Fibroblast of villous mesenchyme (primary cell): Measurements from ENCODE around the gene CXXC5. TPM values are rescaled to one million over a fixed set of nuclear protein-coding genes. Genes with fewer than 3 reads are reported as not detected.

Source experiments
- DNase-seq: peaks from one replicate; pipeline ENCODE4 v3.0.0-alpha.2; 2010; ENCODE audit warnings: low read depth
- H3K4me3 ChIP-seq: 2 replicates; pipeline ENCODE4 v1.5.1; 2011; ENCODE audit warnings: low read depth, mild to moderate bottlenecking, low read length
- total RNA-seq: library from RNA; depleted of rRNA; stranded (reverse); fragments of >200 nt; gene quantifications from 2 replicates; pipeline ENCODE4 v1.2.3, GENCODE V29; 2012
- TF ChIP-seq, protein P1 (sequence below): IDR thresholded peaks from 2 replicates; pipeline ENCODE4 v1.5.1; 2012; ENCODE audit warnings: low read depth, mild to moderate bottlenecking, low read length; ENCODE audit not compliant: insufficient read depth

Gene CXXC5
- total RNA-seq, 1 donor, result 79.5 TPM

GRCh38 chr5:139671096-139671841 is 23.1 kb downstream of the CXXC5 start:
- DNase-seq, result no peak
- TF ChIP-seq, protein P1, sequence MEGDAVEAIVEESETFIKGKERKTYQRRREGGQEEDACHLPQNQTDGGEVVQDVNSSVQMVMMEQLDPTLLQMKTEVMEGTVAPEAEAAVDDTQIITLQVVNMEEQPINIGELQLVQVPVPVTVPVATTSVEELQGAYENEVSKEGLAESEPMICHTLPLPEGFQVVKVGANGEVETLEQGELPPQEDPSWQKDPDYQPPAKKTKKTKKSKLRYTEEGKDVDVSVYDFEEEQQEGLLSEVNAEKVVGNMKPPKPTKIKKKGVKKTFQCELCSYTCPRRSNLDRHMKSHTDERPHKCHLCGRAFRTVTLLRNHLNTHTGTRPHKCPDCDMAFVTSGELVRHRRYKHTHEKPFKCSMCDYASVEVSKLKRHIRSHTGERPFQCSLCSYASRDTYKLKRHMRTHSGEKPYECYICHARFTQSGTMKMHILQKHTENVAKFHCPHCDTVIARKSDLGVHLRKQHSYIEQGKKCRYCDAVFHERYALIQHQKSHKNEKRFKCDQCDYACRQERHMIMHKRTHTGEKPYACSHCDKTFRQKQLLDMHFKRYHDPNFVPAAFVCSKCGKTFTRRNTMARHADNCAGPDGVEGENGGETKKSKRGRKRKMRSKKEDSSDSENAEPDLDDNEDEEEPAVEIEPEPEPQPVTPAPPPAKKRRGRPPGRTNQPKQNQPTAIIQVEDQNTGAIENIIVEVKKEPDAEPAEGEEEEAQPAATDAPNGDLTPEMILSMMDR, result no peak
- H3K4me3 ChIP-seq, result no peak overlapping the region

DNA sequence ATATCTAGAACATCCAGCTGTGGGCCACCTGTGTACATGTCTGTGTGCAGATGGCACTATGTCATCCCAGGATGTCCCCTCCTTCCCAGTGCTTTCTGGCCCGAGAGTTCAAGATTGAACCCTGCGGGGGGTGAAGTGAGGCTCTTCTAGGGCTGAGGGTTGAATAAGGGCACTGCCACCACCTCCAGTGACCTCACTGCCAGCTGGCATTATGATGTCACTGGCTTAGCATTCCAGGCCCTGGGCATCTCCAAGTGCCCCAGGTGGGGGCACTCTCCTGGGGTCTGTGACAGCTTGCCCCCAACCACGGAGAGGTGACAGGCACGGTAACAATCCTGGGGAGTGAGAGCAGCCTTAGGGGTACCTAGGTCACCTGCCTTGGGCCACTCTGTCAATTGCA is 27.1 kb downstream of the CXXC5 start:
- TF ChIP-seq, protein P1, result no peak
- H3K4me3 ChIP-seq, result no peak overlapping the region
- DNase-seq, result no peak

GRCh38 chr5:139675825-139676224 is 27.7 kb downstream of the CXXC5 start:
- no peak for DNase-seq
- H3K4me3 ChIP-seq, result no peak overlapping the region
- TF ChIP-seq, protein P1, result no peak

- DNase-seq, result no peak
- H3K4me3 ChIP-seq, result no peak overlapping the region
- TF ChIP-seq, protein P1, result no peak
Observed at GRCh38 chr5:139676406-139676805, 28.3 kb downstream of the CXXC5 start.

DNA sequence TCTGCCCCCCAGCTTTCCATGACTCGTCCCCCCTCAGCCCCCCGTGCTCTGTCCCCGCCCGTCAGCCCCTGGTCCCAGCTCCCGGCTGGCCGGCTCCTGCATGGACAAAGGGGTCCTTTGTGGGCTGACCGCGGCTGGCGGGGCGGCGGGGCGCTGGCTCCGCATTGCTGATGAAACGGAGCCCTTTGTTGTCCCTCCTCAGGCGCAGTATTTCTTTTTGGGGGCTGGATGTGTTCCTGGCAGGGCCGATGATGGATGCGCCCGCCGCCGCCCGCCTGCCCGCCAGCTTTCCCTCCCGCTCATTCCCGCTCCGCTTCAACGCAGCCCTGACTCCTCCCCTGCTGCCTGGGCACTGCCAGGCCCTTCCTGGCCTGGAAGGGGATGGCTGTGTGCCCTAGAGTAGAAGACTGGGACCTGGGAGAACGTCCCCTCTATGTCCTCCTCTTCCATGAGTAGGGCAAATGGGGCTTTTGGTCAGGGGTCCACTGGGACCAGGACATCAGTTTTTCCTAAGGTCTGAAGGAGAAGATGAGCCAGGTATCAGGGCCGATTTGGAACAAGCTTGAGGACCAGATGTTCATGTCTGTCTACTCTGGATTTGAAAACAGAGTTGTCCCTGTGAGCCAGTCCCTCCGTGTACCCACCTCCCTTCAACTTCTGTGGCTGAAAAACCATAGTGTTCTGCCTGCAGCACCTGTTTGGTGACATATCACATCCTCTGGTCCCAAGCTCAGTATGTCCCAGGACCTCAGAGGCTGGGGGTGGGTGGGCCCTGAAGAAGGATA is 29.0 kb downstream of the CXXC5 start:
- no peak overlapping the region for H3K4me3 ChIP-seq
- TF ChIP-seq, protein P1, result no peak
- no peak for DNase-seq

DNA sequence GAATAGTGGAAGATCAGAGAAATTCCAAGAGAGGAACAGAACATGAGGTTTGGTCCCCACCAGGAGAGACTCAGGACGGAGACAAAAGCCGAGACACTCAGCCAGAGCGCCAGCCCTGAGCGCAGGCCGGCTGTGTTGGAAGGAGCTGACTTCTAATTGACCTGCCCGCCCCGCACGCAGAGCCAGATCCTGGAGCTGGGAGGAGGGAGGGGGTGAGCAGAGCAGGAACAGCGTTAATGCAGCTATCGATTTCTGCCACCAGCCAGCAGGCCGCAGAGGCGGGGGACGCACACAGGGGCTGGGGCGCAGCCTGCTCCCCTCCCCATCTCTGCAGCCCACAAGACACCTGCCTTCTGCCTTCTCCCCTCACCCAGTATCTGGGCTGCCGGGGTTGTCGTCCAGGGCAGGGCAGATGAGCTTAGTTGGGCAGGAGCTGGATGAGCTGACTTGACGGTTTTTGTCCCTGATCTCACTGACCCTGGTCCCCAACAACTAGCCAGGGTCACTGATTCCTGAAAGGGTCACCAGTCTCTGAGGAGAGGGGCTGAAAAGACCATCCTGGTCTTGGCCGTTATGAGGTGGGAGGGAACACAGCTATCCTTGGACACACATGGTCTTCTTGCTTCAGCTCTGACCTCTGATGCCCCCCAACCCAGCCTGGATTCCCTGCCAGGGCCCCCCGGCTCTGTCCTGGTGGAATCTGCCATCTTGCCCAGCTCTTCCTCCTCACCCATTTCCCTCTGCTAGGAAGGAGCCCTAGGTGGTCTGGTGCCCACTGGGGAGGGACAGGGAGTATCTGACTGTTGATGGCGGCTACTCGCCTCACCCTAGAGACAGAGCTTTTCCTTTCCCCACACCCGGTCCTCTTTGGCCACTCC is 29.8 kb downstream of the CXXC5 start:
- DNase-seq, result no peak
- TF ChIP-seq, protein P1, result no peak
- no peak overlapping the region for H3K4me3 ChIP-seq
